B cell (primary cell): ENCODE data around the gene FAM20C. TPM values are rescaled to one million over a fixed set of nuclear protein-coding genes. Genes with fewer than 3 reads are reported as not detected.
"Not testable (repeated sequence)": the region's sequence is repeated elsewhere in the genome, so short reads cannot be mapped to it uniquely, and the experiment has no call there.

Experiments
- ATAC-seq: fragments of 200-7000 bp; cut with Tn5 transposase; one replicate; pipeline ENCODE4 v1.10.0; 2021; ENCODE audit warnings: low read depth, mild to moderate bottlenecking, moderate number of reproducible peaks, moderate library complexity
- CTCF ChIA-PET: fragments of 350-600 bp; sonication (Branson Sonifier 250); formaldehyde crosslinking; loops from one replicate; lab custom pipeline; 2021; ENCODE audit warnings: antibody characterized with exemption, inconsistent platforms; lab: Charles Lee
- POLR2A ChIA-PET: fragments of 350-600 bp; sonication (Branson Sonifier 250); formaldehyde crosslinking; loops from one replicate; lab custom pipeline; 2021; ENCODE audit warnings: antibody characterized with exemption; lab: Charles Lee
- DNase-seq: peaks from one replicate; pipeline ENCODE4 v3.0.0; 2013
- H2AFZ ChIP-seq: 2 replicates; pipeline ENCODE4 v1.6.1; 2012; ENCODE audit warnings: mild to moderate bottlenecking, low read depth, low read length; ENCODE audit not compliant: insufficient read depth, poor library complexity, severe bottlenecking
- H3K27ac ChIP-seq, 2 donors: 1 replicate in 1 of 2; 2 replicates in 1 of 2; pipeline ENCODE4 v1.5.1; 2012 to 2013; ENCODE audit warnings: low read length in 2 of 2, mild to moderate bottlenecking in 2 of 2, moderate library complexity in 1 of 2
- H3K27me3 ChIP-seq, 4 experiments: fragments of 200-600 bp in 1 of 4; sonication (generic) in 1 of 4; replicated peaks in 1 of 4; 1 replicate in 2 of 4; 2 replicates in 2 of 4; pipeline versions ENCODE4 v1.6.1 to v1.7.0; 2013 to 2016; ENCODE audit warnings: low read length in 3 of 4, mild to moderate bottlenecking in 2 of 4, mixed read lengths in 1 of 4, moderate library complexity in 1 of 4; ENCODE audit not compliant: insufficient read depth in 4 of 4, control insufficient read depth in 3 of 4; ENCODE audit errors: control extremely low read depth in 1 of 4
- H3K36me3 ChIP-seq, 2 experiments: replicated peaks in 1 of 2; 1 replicate in 1 of 2; 2 replicates in 1 of 2; pipeline versions ENCODE4 v1.6.1 to v1.7.1; 2013; ENCODE audit warnings: low read length in 1 of 2; ENCODE audit not compliant: insufficient read depth in 2 of 2, control insufficient read depth in 1 of 2; ENCODE audit errors: control extremely low read depth in 1 of 2, extremely low read depth in 1 of 2
- H3K4me1 ChIP-seq, 2 donors: fragments of 200-600 bp in 1 of 2; sonication (generic) in 1 of 2; 1 replicate in 1 of 2; 2 replicates in 1 of 2; pipeline versions ENCODE4 v1.5.1 to v1.6.1; 2013 to 2017; ENCODE audit warnings: low read length in 2 of 2; ENCODE audit not compliant: control insufficient read depth in 2 of 2, insufficient read depth in 2 of 2
- H3K4me2 ChIP-seq: replicated peaks from 2 replicates; pipeline ENCODE3; 2012; ENCODE audit warnings: mild to moderate bottlenecking, low read depth, low read length; ENCODE audit not compliant: poor library complexity, severe bottlenecking
- H3K4me3 ChIP-seq, 5 experiments: fragments of 200-600 bp in 1 of 5; sonication (generic) in 1 of 5; 1 replicate in 3 of 5; 2 replicates in 2 of 5; pipeline versions ENCODE4 v1.5.1 to v1.7.0; 2011 to 2016; ENCODE audit warnings: low read length in 4 of 5, mild to moderate bottlenecking in 4 of 5, low read depth in 2 of 5, control low read depth in 1 of 5, moderate library complexity in 1 of 5; ENCODE audit not compliant: insufficient read depth in 1 of 5; ENCODE audit errors: control extremely low read depth in 1 of 5, extremely low read depth in 1 of 5
- H3K79me2 ChIP-seq: fragments of 200-600 bp; sonication (generic); one replicate; pipeline ENCODE4 v1.6.0; 2016; ENCODE audit warnings: low read length; ENCODE audit not compliant: control insufficient read depth, insufficient read depth
- H3K9ac ChIP-seq: fragments of 200-600 bp; sonication (generic); 2 replicates; pipeline ENCODE4 v1.6.1; 2017; ENCODE audit warnings: mild to moderate bottlenecking, low read length, moderate library complexity
- H3K9me3 ChIP-seq, 3 donors: one replicate each; pipeline versions ENCODE4 v1.6.1 to v1.7.1; 2013; ENCODE audit warnings: low read length in 2 of 3; ENCODE audit not compliant: control insufficient read depth in 2 of 3, insufficient read depth in 1 of 3; ENCODE audit errors: control extremely low read depth in 1 of 3
- H4K20me1 ChIP-seq: 2 replicates; pipeline ENCODE4 v1.6.0; 2012; ENCODE audit warnings: mild to moderate bottlenecking, low read length; ENCODE audit not compliant: insufficient read depth, control insufficient read depth, poor library complexity, severe bottlenecking
- H3K27ac Mint-ChIP-seq: one replicate; pipeline ENCODE4 v1.8.0; 2021; ENCODE audit warnings: mixed read lengths
- H3K27me3 Mint-ChIP-seq: one replicate; pipeline ENCODE4 v1.8.0; 2021; ENCODE audit warnings: mixed read lengths
- H3K4me1 Mint-ChIP-seq: one replicate; pipeline ENCODE4 v1.8.0; 2021; ENCODE audit warnings: mixed read lengths
- H3K4me3 Mint-ChIP-seq: one replicate; pipeline ENCODE4 v1.8.0; 2021; ENCODE audit warnings: mixed read lengths
- H3K9me3 Mint-ChIP-seq: one replicate; pipeline ENCODE4 v1.8.0; 2022; ENCODE audit warnings: mixed read lengths; ENCODE audit not compliant: insufficient read depth
- CTCF ChIP-seq: fragments of 200-600 bp; IDR thresholded peaks from one replicate; pipeline ENCODE4 v1.8.0; 2022; ENCODE audit warnings: antibody characterized with exemption, mild to moderate bottlenecking
- EZH2 ChIP-seq: IDR thresholded peaks from 2 replicates; pipeline ENCODE4 v1.6.1; 2012; ENCODE audit warnings: borderline replicate concordance, low read depth, mild to moderate bottlenecking, moderate library complexity, low read length; ENCODE audit not compliant: insufficient read depth, poor library complexity, severe bottlenecking
- WGBS: methylation state at CpG from one replicate; pipeline ENCODE4 v1.1.5; 2013; ENCODE audit warnings: missing lambda C conversion rate; ENCODE audit not compliant: insufficient coverage; 5-methylcytosine and 5-hydroxymethylcytosine counted together
- intact Hi-C: fragments of 100-400 bp; cut with micrococcal nuclease; formaldehyde crosslinking; loops from one replicate; pipeline ENCODE4 v1.10.0; 2022
- polyA plus RNA-seq: library from polyadenylated mRNA; depleted of rRNA; stranded (reverse); fragments of >200 nt; gene quantifications from 2 replicates; pipeline ENCODE4 v1.2.3, GENCODE V29; 2012
- total RNA-seq, 2 donors: library from RNA; stranded (reverse); fragments of 120-200 nt in 1 of 2; gene quantifications; 1 replicate in 1 of 2; 2 replicates in 1 of 2; pipeline versions ENCODE4 v1.2.3 to v1.2.4, GENCODE V29; 2013 to 2022

Gene FAM20C
- total and polyA plus RNA-seq, 2 donors (not counting 1 experiment from before 2014, with no cell fraction given), result 0.54 to 0.81 TPM

GRCh38 chr7:181738-182137, 10.6 kb upstream of the FAM20C start:
- H3K27me3 ChIP-seq, result peaks cover 0 to 2% (median 0%) of the 10 kb centered on the region in 4 experiments
- H4K20me1 ChIP-seq, result no peaks in the 10 kb centered on the region
- H3K4me3 ChIP-seq, result no peak overlapping the region
- Mint-ChIP-seq H3K4me3 (no peak overlapping the region), H3K4me1 (no peaks in the 10 kb centered on the region), H3K27me3 (no peaks in the 10 kb centered on the region), H3K27ac (no peak overlapping the region), H3K9me3 (no peaks in the 10 kb centered on the region)
- CTCF ChIA-PET, result no interaction called here
- TF ChIP-seq CTCF, result no peak
- no peak for TF ChIP-seq EZH2
- POLR2A ChIA-PET, result no interaction called here
- H2AFZ ChIP-seq, result no peak overlapping the region
- WGBS, result 94% methylated on average over 14 of the region's 16 CpGs
- ATAC-seq, result no peak
- H3K4me2 ChIP-seq, result no peak overlapping the region
- H3K4me1 ChIP-seq, result no peaks in the 10 kb centered on the region
- DNase-seq, result no peak
- no peak overlapping the region for H3K9ac ChIP-seq
- H3K79me2 ChIP-seq, result no peaks in the 10 kb centered on the region
- peaks cover 0 to 3% (median 0%) of the 10 kb centered on the region in 3 donors for H3K9me3 ChIP-seq
- intact Hi-C loops, result no loop called here
- H3K36me3 ChIP-seq, result no peaks in the 10 kb centered on the region
- H3K27ac ChIP-seq, result no peak overlapping the region

- H3K4me2 ChIP-seq, H3K27me3 ChIP-seq, DNase-seq, H3K9me3 ChIP-seq, H3K9me3 Mint-ChIP-seq, H3K36me3 ChIP-seq, H3K79me2 ChIP-seq, H4K20me1 ChIP-seq, H3K27ac ChIP-seq, H3K9ac ChIP-seq, POLR2A ChIA-PET, H3K27me3 Mint-ChIP-seq, H3K4me1 Mint-ChIP-seq, ATAC-seq, H3K4me3 Mint-ChIP-seq, H3K27ac Mint-ChIP-seq, H2AFZ ChIP-seq, H3K4me1 ChIP-seq, CTCF ChIA-PET, intact Hi-C loops, H3K4me3 ChIP-seq: not testable (repeated sequence)
- no CpG with 5 or more reads among the region's 11 CpGs for WGBS
Observed at GRCh38 chr7:182502-182901, 9.9 kb upstream of the FAM20C start.
